ENCODE results near the gene HEXD. TPM values are rescaled to one million over a fixed set of nuclear protein-coding genes. Genes with fewer than 3 reads are reported as not detected.

The HEXD gene
- total and polyA plus RNA-seq, 2 of the 8 experiments (the other 6 are each of a cell fraction or from before 2014, with no cell fraction given) = 20.6 to 21.8 TPM

DNA sequence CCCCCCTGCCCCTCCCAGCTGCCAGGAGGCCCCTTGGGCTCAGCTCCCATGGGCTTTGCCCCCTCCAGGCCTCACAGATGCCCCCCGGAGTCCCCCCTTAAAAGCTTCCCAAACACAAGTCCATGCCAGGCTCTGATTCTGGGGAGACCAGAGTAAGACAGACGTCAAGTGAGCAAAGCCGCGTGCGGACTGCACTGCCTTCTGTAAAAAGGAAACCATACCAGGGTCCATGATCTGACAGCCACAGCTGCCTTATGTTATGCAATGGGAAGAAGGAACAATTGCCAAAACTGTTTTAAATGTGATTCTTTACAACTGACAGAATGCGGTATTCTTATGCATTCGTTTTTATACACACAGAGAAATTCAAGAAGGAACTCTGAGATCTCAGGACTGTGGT is 17.9 kb upstream of the HEXD start (continued):
- TF ChIP-seq, protein P1, sequence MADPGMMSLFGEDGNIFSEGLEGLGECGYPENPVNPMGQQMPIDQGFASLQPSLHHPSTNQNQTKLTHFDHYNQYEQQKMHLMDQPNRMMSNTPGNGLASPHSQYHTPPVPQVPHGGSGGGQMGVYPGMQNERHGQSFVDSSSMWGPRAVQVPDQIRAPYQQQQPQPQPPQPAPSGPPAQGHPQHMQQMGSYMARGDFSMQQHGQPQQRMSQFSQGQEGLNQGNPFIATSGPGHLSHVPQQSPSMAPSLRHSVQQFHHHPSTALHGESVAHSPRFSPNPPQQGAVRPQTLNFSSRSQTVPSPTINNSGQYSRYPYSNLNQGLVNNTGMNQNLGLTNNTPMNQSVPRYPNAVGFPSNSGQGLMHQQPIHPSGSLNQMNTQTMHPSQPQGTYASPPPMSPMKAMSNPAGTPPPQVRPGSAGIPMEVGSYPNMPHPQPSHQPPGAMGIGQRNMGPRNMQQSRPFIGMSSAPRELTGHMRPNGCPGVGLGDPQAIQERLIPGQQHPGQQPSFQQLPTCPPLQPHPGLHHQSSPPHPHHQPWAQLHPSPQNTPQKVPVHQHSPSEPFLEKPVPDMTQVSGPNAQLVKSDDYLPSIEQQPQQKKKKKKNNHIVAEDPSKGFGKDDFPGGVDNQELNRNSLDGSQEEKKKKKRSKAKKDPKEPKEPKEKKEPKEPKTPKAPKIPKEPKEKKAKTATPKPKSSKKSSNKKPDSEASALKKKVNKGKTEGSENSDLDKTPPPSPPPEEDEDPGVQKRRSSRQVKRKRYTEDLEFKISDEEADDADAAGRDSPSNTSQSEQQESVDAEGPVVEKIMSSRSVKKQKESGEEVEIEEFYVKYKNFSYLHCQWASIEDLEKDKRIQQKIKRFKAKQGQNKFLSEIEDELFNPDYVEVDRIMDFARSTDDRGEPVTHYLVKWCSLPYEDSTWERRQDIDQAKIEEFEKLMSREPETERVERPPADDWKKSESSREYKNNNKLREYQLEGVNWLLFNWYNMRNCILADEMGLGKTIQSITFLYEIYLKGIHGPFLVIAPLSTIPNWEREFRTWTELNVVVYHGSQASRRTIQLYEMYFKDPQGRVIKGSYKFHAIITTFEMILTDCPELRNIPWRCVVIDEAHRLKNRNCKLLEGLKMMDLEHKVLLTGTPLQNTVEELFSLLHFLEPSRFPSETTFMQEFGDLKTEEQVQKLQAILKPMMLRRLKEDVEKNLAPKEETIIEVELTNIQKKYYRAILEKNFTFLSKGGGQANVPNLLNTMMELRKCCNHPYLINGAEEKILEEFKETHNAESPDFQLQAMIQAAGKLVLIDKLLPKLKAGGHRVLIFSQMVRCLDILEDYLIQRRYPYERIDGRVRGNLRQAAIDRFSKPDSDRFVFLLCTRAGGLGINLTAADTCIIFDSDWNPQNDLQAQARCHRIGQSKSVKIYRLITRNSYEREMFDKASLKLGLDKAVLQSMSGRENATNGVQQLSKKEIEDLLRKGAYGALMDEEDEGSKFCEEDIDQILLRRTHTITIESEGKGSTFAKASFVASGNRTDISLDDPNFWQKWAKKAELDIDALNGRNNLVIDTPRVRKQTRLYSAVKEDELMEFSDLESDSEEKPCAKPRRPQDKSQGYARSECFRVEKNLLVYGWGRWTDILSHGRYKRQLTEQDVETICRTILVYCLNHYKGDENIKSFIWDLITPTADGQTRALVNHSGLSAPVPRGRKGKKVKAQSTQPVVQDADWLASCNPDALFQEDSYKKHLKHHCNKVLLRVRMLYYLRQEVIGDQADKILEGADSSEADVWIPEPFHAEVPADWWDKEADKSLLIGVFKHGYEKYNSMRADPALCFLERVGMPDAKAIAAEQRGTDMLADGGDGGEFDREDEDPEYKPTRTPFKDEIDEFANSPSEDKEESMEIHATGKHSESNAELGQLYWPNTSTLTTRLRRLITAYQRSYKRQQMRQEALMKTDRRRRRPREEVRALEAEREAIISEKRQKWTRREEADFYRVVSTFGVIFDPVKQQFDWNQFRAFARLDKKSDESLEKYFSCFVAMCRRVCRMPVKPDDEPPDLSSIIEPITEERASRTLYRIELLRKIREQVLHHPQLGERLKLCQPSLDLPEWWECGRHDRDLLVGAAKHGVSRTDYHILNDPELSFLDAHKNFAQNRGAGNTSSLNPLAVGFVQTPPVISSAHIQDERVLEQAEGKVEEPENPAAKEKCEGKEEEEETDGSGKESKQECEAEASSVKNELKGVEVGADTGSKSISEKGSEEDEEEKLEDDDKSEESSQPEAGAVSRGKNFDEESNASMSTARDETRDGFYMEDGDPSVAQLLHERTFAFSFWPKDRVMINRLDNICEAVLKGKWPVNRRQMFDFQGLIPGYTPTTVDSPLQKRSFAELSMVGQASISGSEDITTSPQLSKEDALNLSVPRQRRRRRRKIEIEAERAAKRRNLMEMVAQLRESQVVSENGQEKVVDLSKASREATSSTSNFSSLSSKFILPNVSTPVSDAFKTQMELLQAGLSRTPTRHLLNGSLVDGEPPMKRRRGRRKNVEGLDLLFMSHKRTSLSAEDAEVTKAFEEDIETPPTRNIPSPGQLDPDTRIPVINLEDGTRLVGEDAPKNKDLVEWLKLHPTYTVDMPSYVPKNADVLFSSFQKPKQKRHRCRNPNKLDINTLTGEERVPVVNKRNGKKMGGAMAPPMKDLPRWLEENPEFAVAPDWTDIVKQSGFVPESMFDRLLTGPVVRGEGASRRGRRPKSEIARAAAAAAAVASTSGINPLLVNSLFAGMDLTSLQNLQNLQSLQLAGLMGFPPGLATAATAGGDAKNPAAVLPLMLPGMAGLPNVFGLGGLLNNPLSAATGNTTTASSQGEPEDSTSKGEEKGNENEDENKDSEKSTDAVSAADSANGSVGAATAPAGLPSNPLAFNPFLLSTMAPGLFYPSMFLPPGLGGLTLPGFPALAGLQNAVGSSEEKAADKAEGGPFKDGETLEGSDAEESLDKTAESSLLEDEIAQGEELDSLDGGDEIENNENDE (IDR thresholded peaks at IDR 0.05; ENCODE audit: insufficient replicate concordance, low read length) = no peak
- TF ChIP-seq JUN (IDR thresholded peaks at IDR 0.05; ENCODE audit: low read depth, low read length) = no peak
- no peak for TF ChIP-seq TBP (IDR thresholded peaks at IDR 0.05; ENCODE audit: low read depth, low read length)
- no peak for TF ChIP-seq RXRA (IDR thresholded peaks at IDR 0.05; ENCODE audit: insufficient read depth, low read depth, low read length)
- TF ChIP-seq RAD21 (IDR thresholded peaks at IDR 0.05 in 1 of 2, conservative IDR thresholded peaks at IDR 0.05 in 1 of 2; ENCODE audit: low read depth in 2 of 2, low read length in 2 of 2) = no peak
- TF ChIP-seq RNF2 (IDR thresholded peaks at IDR 0.05; ENCODE audit: borderline replicate concordance, low read depth, low read length, missing control alignments, poor library complexity, severe bottlenecking) = no peak
- TF ChIP-seq MAX (IDR thresholded peaks at IDR 0.05) = no peak
- TF ChIP-seq YY1 (IDR thresholded peaks at IDR 0.05; ENCODE audit: low read depth, low read length) = no peak
- TF ChIP-seq MAFK (IDR thresholded peaks at IDR 0.05; ENCODE audit: low read depth, low read length) = no peak
- TF ChIP-seq, protein P2, sequence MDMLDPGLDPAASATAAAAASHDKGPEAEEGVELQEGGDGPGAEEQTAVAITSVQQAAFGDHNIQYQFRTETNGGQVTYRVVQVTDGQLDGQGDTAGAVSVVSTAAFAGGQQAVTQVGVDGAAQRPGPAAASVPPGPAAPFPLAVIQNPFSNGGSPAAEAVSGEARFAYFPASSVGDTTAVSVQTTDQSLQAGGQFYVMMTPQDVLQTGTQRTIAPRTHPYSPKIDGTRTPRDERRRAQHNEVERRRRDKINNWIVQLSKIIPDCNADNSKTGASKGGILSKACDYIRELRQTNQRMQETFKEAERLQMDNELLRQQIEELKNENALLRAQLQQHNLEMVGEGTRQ (IDR thresholded peaks at IDR 0.05; ENCODE audit: low read length) = no peak
